ENCODE results near the gene CDK6. TPM values are rescaled to one million over a fixed set of nuclear protein-coding genes. Genes with fewer than 3 reads are reported as not detected.

Gene CDK6
- total and polyA plus RNA-seq, 9 of the 15 experiments (the other 6 are each of a cell fraction or from before 2014, with no cell fraction given): 7.6 to 109 (median 44.4) TPM

DNA sequence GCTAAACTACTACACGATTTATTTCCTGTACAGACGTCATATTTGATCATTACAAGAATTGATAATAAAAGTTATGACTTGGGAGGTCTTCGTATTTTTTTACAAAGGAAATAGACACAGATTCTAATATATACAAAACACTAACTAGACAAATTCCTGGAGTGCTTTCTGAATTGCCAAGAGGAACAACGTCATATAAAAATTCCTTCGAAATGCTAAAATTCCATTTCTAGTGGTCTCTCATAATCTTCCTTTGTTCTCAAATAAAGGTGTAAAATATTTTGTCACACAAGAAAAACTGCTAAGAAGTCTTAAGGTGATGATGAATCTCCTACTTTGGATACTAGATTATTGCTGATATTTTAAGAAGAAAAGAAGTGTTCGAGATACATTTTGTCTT is 85.4 kb downstream of the CDK6 start:
- Histone ChIP-seq H3K36me3 (ENCODE audit: control insufficient read depth, insufficient read depth, low read length) (0 out of 3 replicates have a peak, but pooled peaks cover 2% of the 10 kb centered on the region), H4K20me1 (replicated peaks; ENCODE audit: control insufficient read depth, insufficient read depth, low read length) (no peaks in the 10 kb centered on the region), H3K27me3 (ENCODE audit: control insufficient read depth in 2 of 2, insufficient read depth in 2 of 2, low read length in 2 of 2) (no peaks in the 10 kb centered on the region), H3K4me2 (ENCODE audit: insufficient read depth, low read length) (no peak overlapping the region), H2AFZ (ENCODE audit: low read depth, low read length) (no peak overlapping the region), H3K9ac (ENCODE audit: insufficient read depth in 1 of 2, low read depth in 2 of 2, low read length in 2 of 2) (no peak overlapping the region), H3K27ac (ENCODE audit: extremely low read depth, low read depth, low read length) (no peak overlapping the region), H3K4me1 (replicated peaks in 1 of 2; ENCODE audit: control insufficient read depth in 2 of 2, insufficient read depth in 2 of 2, low read length in 2 of 2) (peaks cover 3 to 14% of the 10 kb centered on the region in 2 experiments; a peak in 4 of 5 replicates), H3K9me3 (replicated peaks; ENCODE audit: control insufficient read depth, insufficient read depth, low read depth, low read length) (no peaks in the 10 kb centered on the region), H3K4me3 (no peak overlapping the region), H3K9me1 (ENCODE audit: control insufficient read depth, insufficient read depth, low read length) (no peaks in the 10 kb centered on the region), H3K79me2 (ENCODE audit: control insufficient read depth, insufficient read depth, low read length) (peaks cover 71% of the 10 kb centered on the region)
- no peak for TF ChIP-seq HLTF (IDR thresholded peaks at IDR 0.05)
- TF ChIP-seq KLF16 (IDR thresholded peaks at IDR 0.05): no peak
- TF ChIP-seq BMI1 (IDR thresholded peaks at IDR 0.05; ENCODE audit: low read length): no peak
- TF ChIP-seq PHF8 (IDR thresholded peaks at IDR 0.05; ENCODE audit: borderline replicate concordance, low read length): no peak
- no peak for TF ChIP-seq MAFF (IDR thresholded peaks at IDR 0.05; ENCODE audit: low read length)
- no peak for TF ChIP-seq DEAF1 (CRISPR knock-in tag; IDR thresholded peaks at IDR 0.05)
- TF ChIP-seq SUPT5H (IDR thresholded peaks at IDR 0.05): no peak
- TF ChIP-seq ZNF561 (CRISPR knock-in tag; conservative IDR thresholded peaks at IDR 0.05): no peak
- TF ChIP-seq, protein P1, sequence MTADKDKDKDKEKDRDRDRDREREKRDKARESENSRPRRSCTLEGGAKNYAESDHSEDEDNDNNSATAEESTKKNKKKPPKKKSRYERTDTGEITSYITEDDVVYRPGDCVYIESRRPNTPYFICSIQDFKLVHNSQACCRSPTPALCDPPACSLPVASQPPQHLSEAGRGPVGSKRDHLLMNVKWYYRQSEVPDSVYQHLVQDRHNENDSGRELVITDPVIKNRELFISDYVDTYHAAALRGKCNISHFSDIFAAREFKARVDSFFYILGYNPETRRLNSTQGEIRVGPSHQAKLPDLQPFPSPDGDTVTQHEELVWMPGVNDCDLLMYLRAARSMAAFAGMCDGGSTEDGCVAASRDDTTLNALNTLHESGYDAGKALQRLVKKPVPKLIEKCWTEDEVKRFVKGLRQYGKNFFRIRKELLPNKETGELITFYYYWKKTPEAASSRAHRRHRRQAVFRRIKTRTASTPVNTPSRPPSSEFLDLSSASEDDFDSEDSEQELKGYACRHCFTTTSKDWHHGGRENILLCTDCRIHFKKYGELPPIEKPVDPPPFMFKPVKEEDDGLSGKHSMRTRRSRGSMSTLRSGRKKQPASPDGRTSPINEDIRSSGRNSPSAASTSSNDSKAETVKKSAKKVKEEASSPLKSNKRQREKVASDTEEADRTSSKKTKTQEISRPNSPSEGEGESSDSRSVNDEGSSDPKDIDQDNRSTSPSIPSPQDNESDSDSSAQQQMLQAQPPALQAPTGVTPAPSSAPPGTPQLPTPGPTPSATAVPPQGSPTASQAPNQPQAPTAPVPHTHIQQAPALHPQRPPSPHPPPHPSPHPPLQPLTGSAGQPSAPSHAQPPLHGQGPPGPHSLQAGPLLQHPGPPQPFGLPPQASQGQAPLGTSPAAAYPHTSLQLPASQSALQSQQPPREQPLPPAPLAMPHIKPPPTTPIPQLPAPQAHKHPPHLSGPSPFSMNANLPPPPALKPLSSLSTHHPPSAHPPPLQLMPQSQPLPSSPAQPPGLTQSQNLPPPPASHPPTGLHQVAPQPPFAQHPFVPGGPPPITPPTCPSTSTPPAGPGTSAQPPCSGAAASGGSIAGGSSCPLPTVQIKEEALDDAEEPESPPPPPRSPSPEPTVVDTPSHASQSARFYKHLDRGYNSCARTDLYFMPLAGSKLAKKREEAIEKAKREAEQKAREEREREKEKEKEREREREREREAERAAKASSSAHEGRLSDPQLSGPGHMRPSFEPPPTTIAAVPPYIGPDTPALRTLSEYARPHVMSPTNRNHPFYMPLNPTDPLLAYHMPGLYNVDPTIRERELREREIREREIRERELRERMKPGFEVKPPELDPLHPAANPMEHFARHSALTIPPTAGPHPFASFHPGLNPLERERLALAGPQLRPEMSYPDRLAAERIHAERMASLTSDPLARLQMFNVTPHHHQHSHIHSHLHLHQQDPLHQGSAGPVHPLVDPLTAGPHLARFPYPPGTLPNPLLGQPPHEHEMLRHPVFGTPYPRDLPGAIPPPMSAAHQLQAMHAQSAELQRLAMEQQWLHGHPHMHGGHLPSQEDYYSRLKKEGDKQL (CRISPR knock-in tag; IDR thresholded peaks at IDR 0.05; ENCODE audit: borderline replicate concordance): no peak
- no peak for TF ChIP-seq TBL1XR1 (IDR thresholded peaks at IDR 0.05; ENCODE audit: low read length in 2 of 2)
- TF ChIP-seq POLR2AphosphoS2 (IDR thresholded peaks at IDR 0.05; ENCODE audit: low read length): no peak
- TF ChIP-seq NFATC3 (IDR thresholded peaks at IDR 0.05): no peak
- TF ChIP-seq ZNF57 (CRISPR knock-in tag; IDR thresholded peaks at IDR 0.05): no peak
- no peak for TF ChIP-seq E2F4 (CRISPR knock-in tag; IDR thresholded peaks at IDR 0.05; ENCODE audit: low read depth)
- no peak for TF ChIP-seq ELF2 (CRISPR knock-in tag; IDR thresholded peaks at IDR 0.05)
- no peak for TF ChIP-seq ZNF384 (IDR thresholded peaks at IDR 0.05; ENCODE audit: low read depth, low read length)
- TF ChIP-seq SREBF1 (IDR thresholded peaks at IDR 0.05; ENCODE audit: borderline replicate concordance, low read depth, low read length): no peak
- in situ Hi-C loops (cut with MboI) (no loop called here), intact Hi-C loops (cut with micrococcal nuclease) (no loop called here)
- CTCF ChIA-PET (ENCODE audit: low intra/inter-chr PET ratio): no interaction called here
- WGBS (ENCODE audit: insufficient coverage, low coverage, missing lambda C conversion rate): 93% methylated on average over 6 of the region's 6 CpGs
- FAIRE-seq: no peak
- BruUV-seq (replicated peaks): no TSS peak
- POLR2A ChIA-PET: no interaction called here
- no peak for ATAC-seq
- no peak for DNase-seq (ENCODE audit: extremely low read depth in 1 of 4, low spot score in 3 of 4)

All from K562 (cell line).